Left ventricle myocardium superior (tissue), 1 donor: ENCODE measurements around the gene PPM1F. TPM values are rescaled to one million over a fixed set of nuclear protein-coding genes. Genes with fewer than 3 reads are reported as not detected.
"Not testable (repeated sequence)": the region's sequence is repeated elsewhere in the genome, so short reads cannot be mapped to it uniquely, and the experiment has no call there.

Source experiments
- ATAC-seq: fragments of 200-7000 bp; cut with Tn5 transposase; one replicate; pipeline ENCODE4 v1.9.1; 2020; ENCODE audit warnings: mild to moderate bottlenecking, moderate library complexity
- DNase-seq: peaks from one replicate; pipeline ENCODE4 v3.0.0-alpha.2; 2020
- intact Hi-C: fragments of 100-400 bp; cut with micrococcal nuclease; formaldehyde crosslinking; loops from one replicate; pipeline ENCODE4 v1.11.0; 2022
- total RNA-seq: library from RNA; stranded (reverse); fragmentation: NEBNext Ultra II Directional; extraction: Animal tissue kit (Norgen Biotek cat#: 25700); gene quantifications from one replicate; pipeline ENCODE4 v1.2.1, GENCODE V29; 2021
- donor health status: DM: no; HTN: yes; CAD: no; lungs with severe emphysema.

Gene PPM1F
- total RNA-seq, 1 donor from 2014 or later, result 18.5 TPM

GRCh38 chr22:21945453-21946261, 7.0 kb downstream of the PPM1F start:
- DNase-seq (no peak), ATAC-seq (no peak)
- intact Hi-C loops, result no loop called here

- DNase-seq, result no peak
Measured at GRCh38 chr22:21944871-21945270, 7.8 kb downstream of the PPM1F start.

GRCh38 chr22:21943571-21944448, 8.8 kb downstream of the PPM1F start:
- no peak for ATAC-seq
- intact Hi-C loops, result no loop called here
- no peak for DNase-seq

More at GRCh38 chr22:21944871-21945270, 7.8 kb downstream of the PPM1F start:
- intact Hi-C loops, result no loop called here
- ATAC-seq, result no peak

- ATAC-seq, result peak; percentile 52
- peak; percentile 91 for DNase-seq
- intact Hi-C loops, result no loop called here
Measured at GRCh38 chr22:21942407-21943343, 10.0 kb downstream of the PPM1F start.

GRCh38 chr22:21941921-21942320, 10.7 kb downstream of the PPM1F start:
- no peak for ATAC-seq
- intact Hi-C loops, result no loop called here
- DNase-seq, result no peak

GRCh38 chr22:21940521-21940920, 12.1 kb downstream of the PPM1F start:
- DNase-seq, result peak; percentile 52
- ATAC-seq, result no peak
- intact Hi-C loops, result no loop called here

- intact Hi-C loops, result loop anchor here (2.0 kb wide), 1 partner anchor 227 kb away; no protein-coding TSS in a partner anchor
- DNase-seq, ATAC-seq: not testable (repeated sequence)
Measured at GRCh38 chr22:21939935-21940334, 12.7 kb downstream of the PPM1F start.

- intact Hi-C loops, result loop anchor here (2.0 kb wide), 1 partner anchor 227 kb away; no protein-coding TSS in a partner anchor
- ATAC-seq (no peak), DNase-seq (no peak)
Measured at GRCh38 chr22:21939461-21939913, 13.2 kb downstream of the PPM1F start.

GRCh38 chr22:21938906-21939305, 13.7 kb downstream of the PPM1F start:
- ATAC-seq (no peak), DNase-seq (no peak)
- intact Hi-C loops, result loop anchor here (2.0 kb wide), 1 partner anchor 226 kb away; no protein-coding TSS in a partner anchor

- intact Hi-C loops, result loop anchor here (2.0 kb wide), 1 partner anchor 225 kb away; no protein-coding TSS in a partner anchor
- DNase-seq (peak; percentile 96), ATAC-seq (peak; percentile 92)
Measured at GRCh38 chr22:21938071-21938822, 14.4 kb downstream of the PPM1F start.

GRCh38 chr22:21937821-21938070, 14.9 kb downstream of the PPM1F start:
- intact Hi-C loops, result loop anchor here (2.0 kb wide), 1 partner anchor 225 kb away; no protein-coding TSS in a partner anchor
- DNase-seq, result peak; percentile 77
- peak; percentile 50 for ATAC-seq

GRCh38 chr22:21937041-21937820, 15.4 kb downstream of the PPM1F start:
- ATAC-seq (peak; percentile 5), DNase-seq (peak; percentile 52)
- intact Hi-C loops, result no loop called here

GRCh38 chr22:21936151-21936775, 16.4 kb downstream of the PPM1F start:
- intact Hi-C loops, result no loop called here
- DNase-seq (peak; percentile 60), ATAC-seq (no peak)

- no peak for ATAC-seq
- intact Hi-C loops, result loop anchor here (5.0 kb wide), 1 partner anchor 57 kb away; no protein-coding TSS in a partner anchor
- no peak for DNase-seq
Measured at GRCh38 chr22:21933910-21934309, 18.7 kb downstream of the PPM1F start.

GRCh38 chr22:21933413-21933812, 19.2 kb downstream of the PPM1F start:
- DNase-seq (no peak), ATAC-seq (no peak)
- intact Hi-C loops, result loop anchor here (5.0 kb wide), 1 partner anchor 56 kb away; no protein-coding TSS in a partner anchor

- no peak for ATAC-seq
- intact Hi-C loops, result loop anchor here (5.0 kb wide), 1 partner anchor 55 kb away; no protein-coding TSS in a partner anchor
- DNase-seq, result no peak
Measured at GRCh38 chr22:21932347-21932746, 20.3 kb downstream of the PPM1F start.

- DNase-seq, result no peak
- intact Hi-C loops, result loop anchor here (5.0 kb wide), 1 partner anchor 54 kb away; no protein-coding TSS in a partner anchor
- no peak for ATAC-seq
Measured at GRCh38 chr22:21931056-21931455, 21.6 kb downstream of the PPM1F start.
